ENCODE data around the gene CADM4. TPM values are rescaled to one million over a fixed set of nuclear protein-coding genes. Genes with fewer than 3 reads are reported as not detected.
A peak's percentile ranks its signal among the peaks of the same experiment; 100 is the strongest.

The CADM4 gene
- total and polyA plus RNA-seq, 5 donors from 2014 or later = 0.30 TPM; not detected in 4

GRCh38 chr19:43622070-43622469, 17.6 kb downstream of the CADM4 start:
- Mint-ChIP-seq H3K27ac (peak overlapping the region in 1 of 3 donors; percentile 35), H3K4me1 (peaks cover 10 to 47% (median 21%) of the 10 kb centered on the region in 4 donors), H3K36me3 (no peaks in the 10 kb centered on the region), H3K9me3 (no peaks in the 10 kb centered on the region), H3K4me3 (peak overlapping the region in 2 of 4 donors; percentile 63 to 85), H3K27me3 (peaks cover 5% of the 10 kb centered on the region)
- no peaks in the 10 kb centered on the region for H3K27me3 ChIP-seq (ENCODE audit: control insufficient read depth, insufficient read depth, low read length)
- H3K27ac ChIP-seq (ENCODE audit: insufficient read depth, low read length, poor library complexity, severe bottlenecking) = no peak overlapping the region
- no peaks in the 10 kb centered on the region for H3K36me3 ChIP-seq (ENCODE audit: control insufficient read depth, insufficient read depth, low read length)
- ATAC-seq (ENCODE audit: low read depth in 2 of 2) (no peak), DNase-seq (no peak)
- H3K4me1 ChIP-seq (ENCODE audit: control insufficient read depth, insufficient read depth, low read length, poor library complexity, severe bottlenecking) = peaks cover 23% of the 10 kb centered on the region
- H3K4me3 ChIP-seq (ENCODE audit: low read depth, low read length) = no peak overlapping the region
- H3K9me3 ChIP-seq (ENCODE audit: control insufficient read depth in 2 of 2, low read length in 2 of 2) = no peaks in the 10 kb centered on the region

- peaks cover 22% of the 10 kb centered on the region for H3K4me1 ChIP-seq (ENCODE audit: control insufficient read depth, insufficient read depth, low read length, poor library complexity, severe bottlenecking)
- Mint-ChIP-seq H3K9me3 (no peaks in the 10 kb centered on the region), H3K4me3 (peak overlapping the region; percentile 91 to 98 (median 98)), H3K27me3 (no peaks in the 10 kb centered on the region), H3K27ac (peak overlapping the region; percentile 95 to 98 (median 96)), H3K4me1 (peaks cover 10 to 52% (median 26%) of the 10 kb centered on the region in 4 donors), H3K36me3 (no peaks in the 10 kb centered on the region)
- H3K27ac ChIP-seq (ENCODE audit: insufficient read depth, low read length, poor library complexity, severe bottlenecking) = peak overlapping the region; percentile 84
- ATAC-seq (ENCODE audit: low read depth in 2 of 2) (peak in 1 of 2 donors; percentile 2), DNase-seq (peak in 1 of 3 donors; percentile 81)
- peak overlapping the region; percentile 76 for H3K4me3 ChIP-seq (ENCODE audit: low read depth, low read length)
- H3K36me3 ChIP-seq (ENCODE audit: control insufficient read depth, insufficient read depth, low read length) = no peaks in the 10 kb centered on the region
- no peaks in the 10 kb centered on the region for H3K27me3 ChIP-seq (ENCODE audit: control insufficient read depth, insufficient read depth, low read length)
- no peaks in the 10 kb centered on the region for H3K9me3 ChIP-seq (ENCODE audit: control insufficient read depth in 2 of 2, low read length in 2 of 2)
These were observed 19.3 kb downstream of the CADM4 start for GRCh38 chr19:43620061-43621001.

- peaks cover 10 to 43% (median 27%) of the 10 kb centered on the region in 4 donors for H3K4me1 Mint-ChIP-seq
- peak within 1 kb of the TSS; percentile 84 for H3K27ac ChIP-seq (ENCODE audit: insufficient read depth, low read length, poor library complexity, severe bottlenecking)
- H3K9me3 Mint-ChIP-seq = no peaks in the 10 kb centered on the region
- H3K27ac Mint-ChIP-seq = peak within 1 kb of the TSS; percentile 95 to 98 (median 96)
- ATAC-seq (ENCODE audit: low read depth in 2 of 2) (peak; percentile 90 to 91), DNase-seq (peak; percentile 80 to 89 (median 85))
- no peaks in the 10 kb centered on the region for H3K36me3 ChIP-seq (ENCODE audit: control insufficient read depth, insufficient read depth, low read length)
- peak within 1 kb of the TSS; percentile 91 to 98 (median 98) for H3K4me3 Mint-ChIP-seq
- no peaks in the 10 kb centered on the region for H3K36me3 Mint-ChIP-seq
- H3K4me1 ChIP-seq (ENCODE audit: control insufficient read depth, insufficient read depth, low read length, poor library complexity, severe bottlenecking) = peaks cover 18% of the 10 kb centered on the region
- H3K4me3 ChIP-seq (ENCODE audit: low read depth, low read length) = peak within 1 kb of the TSS; percentile 90
- H3K9me3 ChIP-seq (ENCODE audit: control insufficient read depth in 2 of 2, low read length in 2 of 2) = no peaks in the 10 kb centered on the region
- H3K27me3 Mint-ChIP-seq = no peaks in the 10 kb centered on the region
- H3K27me3 ChIP-seq (ENCODE audit: control insufficient read depth, insufficient read depth, low read length) = no peaks in the 10 kb centered on the region
These were observed 20.2 kb downstream of the CADM4 start, which contains the start of gene ZNF428 for GRCh38 chr19:43619262-43620060. TSS of gene ZNF428 (minus strand) at chr19:43619629. CDS start at chr19:43614304, 5,325 bp downstream.

GRCh38 chr19:43618921-43619261, 20.8 kb downstream of the CADM4 start:
- Histone ChIP-seq H3K27me3 (ENCODE audit: control insufficient read depth, insufficient read depth, low read length) (no peaks in the 10 kb centered on the region), H3K9me3 (ENCODE audit: control insufficient read depth in 2 of 2, low read length in 2 of 2) (no peaks in the 10 kb centered on the region), H3K27ac (ENCODE audit: insufficient read depth, low read length, poor library complexity, severe bottlenecking) (peak overlapping the region; percentile 84), H3K36me3 (ENCODE audit: control insufficient read depth, insufficient read depth, low read length) (peaks cover 3% of the 10 kb centered on the region), H3K4me1 (ENCODE audit: control insufficient read depth, insufficient read depth, low read length, poor library complexity, severe bottlenecking) (peaks cover 18% of the 10 kb centered on the region), H3K4me3 (ENCODE audit: low read depth, low read length) (peak overlapping the region; percentile 90)
- DNase-seq = peak in 1 of 3 donors; percentile 76
- peak overlapping the region; percentile 91 to 98 (median 98) for H3K4me3 Mint-ChIP-seq
- peaks cover 10 to 43% (median 26%) of the 10 kb centered on the region in 4 donors for H3K4me1 Mint-ChIP-seq
- no peaks in the 10 kb centered on the region for H3K27me3 Mint-ChIP-seq
- H3K27ac Mint-ChIP-seq = peak overlapping the region; percentile 85 to 98 (median 96)
- peaks cover 4% of the 10 kb centered on the region for H3K36me3 Mint-ChIP-seq
- ATAC-seq (ENCODE audit: low read depth in 2 of 2) = no peak
- H3K9me3 Mint-ChIP-seq = no peaks in the 10 kb centered on the region

GRCh38 chr19:43616954-43617353, 22.7 kb downstream of the CADM4 start:
- Mint-ChIP-seq H3K9me3 (no peaks in the 10 kb centered on the region), H3K36me3 (peaks cover 9% of the 10 kb centered on the region), H3K27ac (peak overlapping the region in 1 of 3 donors; percentile 35), H3K27me3 (no peaks in the 10 kb centered on the region), H3K4me1 (peaks cover 15 to 44% (median 27%) of the 10 kb centered on the region in 4 donors), H3K4me3 (peak overlapping the region in 3 of 4 donors; percentile 51 to 64 (median 55))
- Histone ChIP-seq H3K27me3 (ENCODE audit: control insufficient read depth, insufficient read depth, low read length) (no peaks in the 10 kb centered on the region), H3K9me3 (ENCODE audit: control insufficient read depth in 2 of 2, low read length in 2 of 2) (no peaks in the 10 kb centered on the region), H3K36me3 (ENCODE audit: control insufficient read depth, insufficient read depth, low read length) (peaks cover 19% of the 10 kb centered on the region), H3K4me1 (ENCODE audit: control insufficient read depth, insufficient read depth, low read length, poor library complexity, severe bottlenecking) (peaks cover 18% of the 10 kb centered on the region), H3K27ac (ENCODE audit: insufficient read depth, low read length, poor library complexity, severe bottlenecking) (no peak overlapping the region), H3K4me3 (ENCODE audit: low read depth, low read length) (no peak overlapping the region)
- DNase-seq (no peak), ATAC-seq (ENCODE audit: low read depth in 2 of 2) (no peak)

- no peaks in the 10 kb centered on the region for H3K27me3 Mint-ChIP-seq
- H3K9me3 Mint-ChIP-seq = no peaks in the 10 kb centered on the region
- H3K4me1 ChIP-seq (ENCODE audit: control insufficient read depth, insufficient read depth, low read length, poor library complexity, severe bottlenecking) = peaks cover 18% of the 10 kb centered on the region
- peaks cover 13 to 46% (median 28%) of the 10 kb centered on the region in 4 donors for H3K4me1 Mint-ChIP-seq
- peak overlapping the region in 1 of 3 donors; percentile 35 for H3K27ac Mint-ChIP-seq
- peaks cover 11% of the 10 kb centered on the region for H3K36me3 Mint-ChIP-seq
- H3K9me3 ChIP-seq (ENCODE audit: control insufficient read depth in 2 of 2, low read length in 2 of 2) = no peaks in the 10 kb centered on the region
- H3K27ac ChIP-seq (ENCODE audit: insufficient read depth, low read length, poor library complexity, severe bottlenecking) = no peak overlapping the region
- DNase-seq (no peak), ATAC-seq (ENCODE audit: low read depth in 2 of 2) (no peak)
- H3K4me3 ChIP-seq (ENCODE audit: low read depth, low read length) = no peak overlapping the region
- H3K4me3 Mint-ChIP-seq = peak overlapping the region in 1 of 4 donors; percentile 51
- H3K36me3 ChIP-seq (ENCODE audit: control insufficient read depth, insufficient read depth, low read length) = peaks cover 23% of the 10 kb centered on the region
- no peaks in the 10 kb centered on the region for H3K27me3 ChIP-seq (ENCODE audit: control insufficient read depth, insufficient read depth, low read length)
These were observed 23.3 kb downstream of the CADM4 start for GRCh38 chr19:43616306-43616705.

- Histone ChIP-seq H3K27me3 (ENCODE audit: control insufficient read depth, insufficient read depth, low read length) (no peaks in the 10 kb centered on the region), H3K4me3 (ENCODE audit: low read depth, low read length) (no peak overlapping the region), H3K27ac (ENCODE audit: insufficient read depth, low read length, poor library complexity, severe bottlenecking) (no peak overlapping the region), H3K9me3 (ENCODE audit: control insufficient read depth in 2 of 2, low read length in 2 of 2) (no peaks in the 10 kb centered on the region), H3K36me3 (ENCODE audit: control insufficient read depth, insufficient read depth, low read length) (peaks cover 25% of the 10 kb centered on the region), H3K4me1 (ENCODE audit: control insufficient read depth, insufficient read depth, low read length, poor library complexity, severe bottlenecking) (no peaks in the 10 kb centered on the region)
- Mint-ChIP-seq H3K27ac (peak overlapping the region in 1 of 3 donors; percentile 9), H3K4me1 (peaks cover 8 to 33% (median 23%) of the 10 kb centered on the region in 4 donors), H3K4me3 (no peak overlapping the region), H3K36me3 (peaks cover 17% of the 10 kb centered on the region), H3K9me3 (no peaks in the 10 kb centered on the region), H3K27me3 (no peaks in the 10 kb centered on the region)
- ATAC-seq (ENCODE audit: low read depth in 2 of 2) = no peak
- DNase-seq = no peak
These were observed 27.3 kb downstream of the CADM4 start for GRCh38 chr19:43612374-43612773.
